ENCODE measurements around the gene SDK1. TPM values are rescaled to one million over a fixed set of nuclear protein-coding genes. Genes with fewer than 3 reads are reported as not detected.

SDK1 gene
- total and polyA plus RNA-seq, 12 donors, result 1.0 to 5.3 (median 3.2) TPM

DNA sequence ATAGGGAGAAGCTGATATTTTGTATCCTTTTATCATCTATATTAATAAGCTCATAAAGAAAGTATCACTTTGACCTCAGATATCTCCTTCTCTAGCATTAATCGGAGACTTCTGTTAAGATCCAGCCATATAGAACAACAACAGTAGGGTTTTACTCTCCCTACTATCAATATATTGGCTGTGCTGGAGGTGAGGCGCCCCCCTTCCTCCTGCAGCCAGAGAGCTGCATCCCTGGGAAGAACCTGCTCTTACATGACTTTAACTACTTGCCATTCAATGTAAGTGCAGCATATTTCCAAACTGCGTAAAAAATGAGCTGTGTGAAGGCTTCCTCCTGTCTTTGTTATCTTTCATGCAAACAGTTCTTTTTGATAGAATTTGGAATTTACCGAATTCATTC lies 247.8 kb downstream of the SDK1 start:
- Histone ChIP-seq H3K36me3 (no peaks in the 10 kb centered on the region), H3K4me1 (no peaks in the 10 kb centered on the region), H3K9me3 (no peaks in the 10 kb centered on the region), H3K27ac (no peak overlapping the region), H3K4me3 (no peak overlapping the region), H3K27me3 (no peaks in the 10 kb centered on the region)
- 56 to 64% methylated on average over 4 of the region's 4 CpGs for WGBS, 2 donors
- no peak for ATAC-seq
- no peak for DNase-seq
- intact Hi-C loops (cut with DNase I), result no loop called here
- TF ChIP-seq, protein P1, sequence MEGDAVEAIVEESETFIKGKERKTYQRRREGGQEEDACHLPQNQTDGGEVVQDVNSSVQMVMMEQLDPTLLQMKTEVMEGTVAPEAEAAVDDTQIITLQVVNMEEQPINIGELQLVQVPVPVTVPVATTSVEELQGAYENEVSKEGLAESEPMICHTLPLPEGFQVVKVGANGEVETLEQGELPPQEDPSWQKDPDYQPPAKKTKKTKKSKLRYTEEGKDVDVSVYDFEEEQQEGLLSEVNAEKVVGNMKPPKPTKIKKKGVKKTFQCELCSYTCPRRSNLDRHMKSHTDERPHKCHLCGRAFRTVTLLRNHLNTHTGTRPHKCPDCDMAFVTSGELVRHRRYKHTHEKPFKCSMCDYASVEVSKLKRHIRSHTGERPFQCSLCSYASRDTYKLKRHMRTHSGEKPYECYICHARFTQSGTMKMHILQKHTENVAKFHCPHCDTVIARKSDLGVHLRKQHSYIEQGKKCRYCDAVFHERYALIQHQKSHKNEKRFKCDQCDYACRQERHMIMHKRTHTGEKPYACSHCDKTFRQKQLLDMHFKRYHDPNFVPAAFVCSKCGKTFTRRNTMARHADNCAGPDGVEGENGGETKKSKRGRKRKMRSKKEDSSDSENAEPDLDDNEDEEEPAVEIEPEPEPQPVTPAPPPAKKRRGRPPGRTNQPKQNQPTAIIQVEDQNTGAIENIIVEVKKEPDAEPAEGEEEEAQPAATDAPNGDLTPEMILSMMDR (IDR thresholded peaks at IDR 0.05), result no peak

DNA sequence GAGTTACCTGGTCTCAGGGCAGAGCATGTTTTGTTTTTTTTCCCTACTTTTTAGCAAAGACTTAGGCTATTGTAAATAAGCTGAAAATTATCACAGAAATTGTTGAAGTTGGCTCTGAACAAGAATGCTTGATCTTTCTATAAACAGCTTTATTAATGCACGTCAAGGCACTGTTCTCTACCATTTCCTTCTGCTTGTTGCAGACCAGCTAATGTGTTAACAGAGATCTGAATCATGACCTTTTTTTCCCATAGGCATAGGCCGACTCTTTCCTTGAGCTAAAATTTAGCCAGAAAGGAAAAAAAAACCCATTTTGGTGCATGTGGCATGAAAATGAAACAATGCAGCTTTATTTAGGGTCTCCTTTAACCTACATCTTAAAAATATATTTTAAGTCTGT lies 248.5 kb downstream of the SDK1 start:
- H3K9me3 ChIP-seq, result peaks cover 0 to 3% (median 0%) of the 10 kb centered on the region in 11 donors
- H3K27ac ChIP-seq, result no peak overlapping the region
- WGBS, 2 donors, result 43 to 49% methylated on average over 2 of the region's 2 CpGs
- no peaks in the 10 kb centered on the region for H3K27me3 ChIP-seq
- H3K4me1 ChIP-seq, result no peaks in the 10 kb centered on the region
- intact Hi-C loops (cut with DNase I), result no loop called here
- no peak overlapping the region for H3K4me3 ChIP-seq
- ATAC-seq (no peak), DNase-seq (no peak)
- TF ChIP-seq, protein P1 (IDR thresholded peaks at IDR 0.05), result no peak
- H3K36me3 ChIP-seq, result no peaks in the 10 kb centered on the region

DNA sequence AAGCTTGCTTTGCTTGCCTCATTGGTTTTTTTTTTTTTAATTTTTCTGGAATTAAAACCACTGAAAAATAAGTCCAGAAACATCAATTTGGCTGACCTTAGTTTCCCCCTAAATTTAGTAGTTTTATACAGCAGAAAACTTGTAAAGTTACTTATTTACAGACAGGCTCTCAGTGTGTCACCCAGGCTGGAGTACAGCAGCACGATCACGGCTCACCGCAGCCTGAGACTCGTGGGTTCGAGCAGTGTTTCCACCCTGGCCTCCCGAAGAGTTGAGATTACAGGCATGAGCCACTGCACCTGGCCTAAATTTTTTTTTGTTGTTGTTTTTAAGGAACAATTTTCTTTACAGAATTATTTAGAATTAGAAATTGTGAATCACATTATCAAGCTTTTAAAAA lies 250.5 kb downstream of the SDK1 start:
- TF ChIP-seq, protein P1 (IDR thresholded peaks at IDR 0.05), result no peak
- 86 to 88% methylated on average over 6 of the region's 6 CpGs for WGBS, 2 donors
- no peak overlapping the region for H3K27ac ChIP-seq

DNA sequence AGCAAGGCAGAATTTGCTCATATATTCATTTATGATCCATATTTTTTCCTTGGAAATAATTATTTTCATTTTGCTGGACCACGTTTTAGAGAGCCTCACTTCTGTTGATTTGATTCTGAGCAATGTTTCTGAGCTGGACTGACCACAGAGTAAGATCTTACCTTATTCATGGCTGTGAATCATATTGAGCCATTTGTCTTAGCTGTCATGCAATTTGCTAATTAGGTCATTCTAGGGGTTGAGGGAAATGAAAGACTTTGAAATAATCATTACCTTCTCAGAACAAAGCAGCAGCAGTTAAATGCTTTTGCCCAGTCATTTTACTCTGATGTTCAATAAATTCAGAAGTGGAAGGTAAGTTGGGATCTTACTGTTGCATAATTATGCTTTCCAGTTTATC lies 251.4 kb downstream of the SDK1 start:
- TF ChIP-seq, protein P1 (IDR thresholded peaks at IDR 0.05), result no peak
- Histone ChIP-seq H3K4me3 (no peak overlapping the region), H3K27me3 (no peaks in the 10 kb centered on the region)

More for the DNA sequence above, 250.5 kb downstream of the SDK1 start:
- DNase-seq, result no peak
- no peaks in the 10 kb centered on the region for H3K4me1 ChIP-seq
- H3K36me3 ChIP-seq, result no peaks in the 10 kb centered on the region
- H3K4me3 ChIP-seq, result no peak overlapping the region
- H3K9me3 ChIP-seq, result peaks cover 0 to 18% (median 0%) of the 10 kb centered on the region in 11 donors
- ATAC-seq, result no peak
- intact Hi-C loops (cut with DNase I), result no loop called here
- no peaks in the 10 kb centered on the region for H3K27me3 ChIP-seq

More for the DNA sequence above, 251.4 kb downstream of the SDK1 start:
- Histone ChIP-seq H3K4me1 (no peaks in the 10 kb centered on the region), H3K36me3 (no peaks in the 10 kb centered on the region), H3K9me3 (peaks cover 0 to 25% (median 0%) of the 10 kb centered on the region in 11 donors), H3K27ac (no peak overlapping the region)
- DNase-seq (no peak), ATAC-seq (no peak)
- 75 to 90% methylated on average over 1 of the region's 1 CpG for WGBS, 2 donors
- intact Hi-C loops (cut with DNase I), result no loop called here

Measured in heart right ventricle (tissue), 16 donors.